Uterus (tissue), 4 donors: ENCODE results near the gene NLGN1. TPM values are rescaled to one million over a fixed set of nuclear protein-coding genes. Genes with fewer than 3 reads are reported as not detected.

Source experiments
- DNase-seq, 2 donors: peaks; one replicate each; pipeline ENCODE4 v3.0.0-alpha.2; 2019 to 2020
- H3K27ac ChIP-seq, 2 donors: fragments of 200-600 bp; sonication (generic); 1 replicate in 1 of 2; 2 replicates in 1 of 2; pipeline ENCODE4 v1.5.1; 2016 to 2018
- H3K27me3 ChIP-seq, 2 donors: fragments of 200-600 bp; sonication (generic); one replicate each; pipeline ENCODE4 v1.5.1; 2018 to 2019; ENCODE audit warnings: control low read depth in 1 of 2
- H3K36me3 ChIP-seq, 2 donors: fragments of 200-600 bp; sonication (generic); one replicate each; pipeline ENCODE4 v1.5.1; 2019; ENCODE audit warnings: control low read depth in 1 of 2
- H3K4me1 ChIP-seq, 2 donors: fragments of 200-600 bp; sonication (generic); one replicate each; pipeline ENCODE4 v1.5.1; 2018 to 2019; ENCODE audit warnings: control low read depth in 1 of 2
- H3K4me3 ChIP-seq, 2 donors: fragments of 200-600 bp; sonication (generic); 1 replicate in 1 of 2; 2 replicates in 1 of 2; pipeline ENCODE4 v1.5.1; 2018 to 2019; ENCODE audit warnings: mild to moderate bottlenecking in 1 of 2
- H3K9me3 ChIP-seq, 2 donors: fragments of 200-600 bp; sonication (generic); one replicate each; pipeline ENCODE4 v1.5.1; 2019; ENCODE audit warnings: control low read depth in 1 of 2
- POLR2A ChIP-seq, 2 donors: fragments of 450-650 bp; IDR thresholded peaks; one replicate each; pipeline ENCODE4 v1.6.1; 2016; ENCODE audit warnings: antibody characterized with exemption in 2 of 2, mild to moderate bottlenecking in 1 of 2, moderate library complexity in 1 of 2
- intact Hi-C: fragments of 100-400 bp; cut with DNase I; formaldehyde crosslinking; loops from one replicate; pipeline ENCODE4 v1.15.1; 2023; ENCODE audit warnings: low total_unique reads
- total RNA-seq, 4 donors: library from RNA; depleted of rRNA in 3 of 4; stranded (reverse); fragments of >200 nt in 3 of 4; gene quantifications; one replicate each; pipeline versions ENCODE4 v1.1.0 to v1.2.4, GENCODE V29; 2014 to 2023
- TF ChIP-seq, protein P1 (sequence below), 4 experiments: fragments of 200-600 bp in 2 of 4; fragments of 450-650 bp in 2 of 4; sonication (generic) in 2 of 4; IDR thresholded peaks; one replicate each; pipeline ENCODE4 v1.5.1; 2016 to 2019; ENCODE audit warnings: antibody characterized with exemption in 4 of 4, mild to moderate bottlenecking in 2 of 4, moderate library complexity in 1 of 4
- donor health status: DM: yes; HTN: yes; CAD: no.

The NLGN1 gene
- total RNA-seq, 4 donors from 2014 or later, result 3.6 to 44.8 (median 9.8) TPM

DNA sequence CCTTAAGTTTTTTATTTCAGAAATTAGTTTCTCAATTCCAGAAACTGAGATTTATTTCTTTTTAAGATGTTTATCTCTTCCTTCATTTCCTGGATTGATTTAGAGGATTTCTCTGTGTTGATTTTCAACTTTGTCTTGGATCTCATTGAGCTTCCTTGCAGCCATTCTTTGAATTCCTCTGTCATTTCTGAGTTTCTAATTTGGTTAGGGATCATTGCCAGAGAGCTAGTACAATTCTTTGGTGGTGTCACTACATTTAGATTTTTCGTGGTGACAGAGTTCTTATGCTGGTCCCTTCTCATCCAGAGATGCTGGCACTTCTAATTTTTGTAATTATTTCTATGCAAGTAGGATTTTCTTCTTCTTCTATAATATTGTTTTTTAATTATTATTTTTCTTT, 770.5 kb downstream of the NLGN1 start:
- TF ChIP-seq, protein P1, sequence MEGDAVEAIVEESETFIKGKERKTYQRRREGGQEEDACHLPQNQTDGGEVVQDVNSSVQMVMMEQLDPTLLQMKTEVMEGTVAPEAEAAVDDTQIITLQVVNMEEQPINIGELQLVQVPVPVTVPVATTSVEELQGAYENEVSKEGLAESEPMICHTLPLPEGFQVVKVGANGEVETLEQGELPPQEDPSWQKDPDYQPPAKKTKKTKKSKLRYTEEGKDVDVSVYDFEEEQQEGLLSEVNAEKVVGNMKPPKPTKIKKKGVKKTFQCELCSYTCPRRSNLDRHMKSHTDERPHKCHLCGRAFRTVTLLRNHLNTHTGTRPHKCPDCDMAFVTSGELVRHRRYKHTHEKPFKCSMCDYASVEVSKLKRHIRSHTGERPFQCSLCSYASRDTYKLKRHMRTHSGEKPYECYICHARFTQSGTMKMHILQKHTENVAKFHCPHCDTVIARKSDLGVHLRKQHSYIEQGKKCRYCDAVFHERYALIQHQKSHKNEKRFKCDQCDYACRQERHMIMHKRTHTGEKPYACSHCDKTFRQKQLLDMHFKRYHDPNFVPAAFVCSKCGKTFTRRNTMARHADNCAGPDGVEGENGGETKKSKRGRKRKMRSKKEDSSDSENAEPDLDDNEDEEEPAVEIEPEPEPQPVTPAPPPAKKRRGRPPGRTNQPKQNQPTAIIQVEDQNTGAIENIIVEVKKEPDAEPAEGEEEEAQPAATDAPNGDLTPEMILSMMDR (IDR thresholded peaks at IDR 0.05), result no peak
- no peak for TF ChIP-seq POLR2A (IDR thresholded peaks at IDR 0.05)

DNA sequence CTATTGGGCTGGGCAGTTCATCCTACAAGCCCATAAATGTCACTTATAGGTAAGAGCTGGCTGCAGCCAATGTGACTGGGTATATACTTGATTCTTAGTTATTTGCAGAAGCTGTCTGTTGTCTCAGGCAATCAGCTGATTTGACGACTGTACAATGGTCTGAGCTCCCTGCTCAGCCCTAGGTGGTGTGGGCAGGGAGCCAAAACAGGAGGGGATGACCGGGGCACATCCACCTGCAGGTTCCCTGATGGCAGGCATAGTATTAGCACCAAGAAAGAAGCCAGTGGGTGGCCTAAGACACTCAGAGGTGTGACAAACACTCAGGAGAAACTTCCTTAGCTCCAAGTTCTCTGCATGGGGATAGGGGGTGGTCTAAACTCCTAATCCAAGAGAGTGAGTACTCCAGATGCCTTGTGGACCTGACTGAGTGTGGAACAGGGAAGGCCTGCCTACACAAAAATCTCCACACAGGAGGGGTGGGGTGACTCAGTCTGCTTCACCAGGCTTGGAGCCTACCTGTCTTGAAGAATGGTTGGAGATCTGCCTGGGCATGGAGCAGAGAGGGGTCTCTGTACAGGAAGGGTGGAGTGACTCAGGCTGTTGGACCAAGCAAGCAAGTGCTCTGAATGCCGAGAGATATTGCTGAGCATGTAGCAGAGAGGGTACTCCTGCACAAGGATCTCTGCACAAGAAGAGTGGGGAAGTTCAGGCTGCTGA, 771.2 kb downstream of the NLGN1 start:
- DNase-seq, result no peak
- no peaks in the 10 kb centered on the region for H3K27me3 ChIP-seq
- no peaks in the 10 kb centered on the region for H3K9me3 ChIP-seq
- no peaks in the 10 kb centered on the region for H3K4me1 ChIP-seq
- no peak overlapping the region for H3K4me3 ChIP-seq
- H3K36me3 ChIP-seq, result no peaks in the 10 kb centered on the region
- no peak overlapping the region for H3K27ac ChIP-seq
- intact Hi-C loops, result no loop called here
- TF ChIP-seq POLR2A (IDR thresholded peaks at IDR 0.05), result no peak
- TF ChIP-seq, protein P1 (IDR thresholded peaks at IDR 0.05), result no peak

More for the DNA sequence above, 770.5 kb downstream of the NLGN1 start:
- Histone ChIP-seq H3K4me1 (no peaks in the 10 kb centered on the region), H3K4me3 (no peak overlapping the region), H3K27me3 (no peaks in the 10 kb centered on the region), H3K27ac (no peak overlapping the region), H3K9me3 (no peaks in the 10 kb centered on the region), H3K36me3 (no peaks in the 10 kb centered on the region)
- intact Hi-C loops, result no loop called here
- DNase-seq, result no peak

- Histone ChIP-seq H3K4me1 (no peaks in the 10 kb centered on the region), H3K36me3 (no peaks in the 10 kb centered on the region), H3K27me3 (no peaks in the 10 kb centered on the region), H3K27ac (no peak overlapping the region), H3K4me3 (no peak overlapping the region), H3K9me3 (no peaks in the 10 kb centered on the region)
- TF ChIP-seq, protein P1 (IDR thresholded peaks at IDR 0.05), result no peak
- TF ChIP-seq POLR2A (IDR thresholded peaks at IDR 0.05), result no peak
- intact Hi-C loops, result no loop called here
- DNase-seq, result no peak
Observed at GRCh38 chr3:174169736-174170135, 772.2 kb downstream of the NLGN1 start.

DNA sequence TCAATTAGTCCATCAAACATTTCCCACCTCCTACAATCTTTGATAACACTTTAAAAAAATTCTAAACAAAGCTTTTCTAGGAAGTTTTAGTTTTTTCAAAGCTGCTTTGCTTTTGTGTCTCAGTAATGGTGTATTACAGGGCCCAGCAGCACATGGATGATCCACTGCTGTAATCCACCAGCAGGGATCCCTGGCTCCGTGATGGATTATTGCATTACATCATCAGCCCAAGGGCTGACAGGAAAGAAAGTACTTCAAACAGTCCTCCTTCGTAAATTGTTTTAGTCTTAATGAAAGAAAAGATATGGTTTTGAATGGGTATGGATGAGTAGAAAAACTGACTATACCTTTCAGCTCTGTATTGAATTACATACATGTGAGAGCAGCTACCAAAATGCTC, 772.7 kb downstream of the NLGN1 start:
- no peaks in the 10 kb centered on the region for H3K36me3 ChIP-seq

GRCh38 chr3:174186377-174186989, 788.9 kb downstream of the NLGN1 start:
- no peak overlapping the region for H3K4me3 ChIP-seq
- H3K27ac ChIP-seq, result no peak overlapping the region
- no peaks in the 10 kb centered on the region for H3K9me3 ChIP-seq
- no peaks in the 10 kb centered on the region for H3K4me1 ChIP-seq
- intact Hi-C loops, result no loop called here
- no peaks in the 10 kb centered on the region for H3K27me3 ChIP-seq
- no peaks in the 10 kb centered on the region for H3K36me3 ChIP-seq
- DNase-seq, result no peak
- TF ChIP-seq POLR2A (IDR thresholded peaks at IDR 0.05), result no peak
- TF ChIP-seq, protein P1 (IDR thresholded peaks at IDR 0.05), result no peak

More for the DNA sequence above, 772.7 kb downstream of the NLGN1 start:
- no peak for DNase-seq
- Histone ChIP-seq H3K27ac (no peak overlapping the region), H3K4me3 (no peak overlapping the region), H3K27me3 (no peaks in the 10 kb centered on the region), H3K4me1 (no peaks in the 10 kb centered on the region), H3K9me3 (no peaks in the 10 kb centered on the region)
- TF ChIP-seq, protein P1 (IDR thresholded peaks at IDR 0.05), result no peak
- TF ChIP-seq POLR2A (IDR thresholded peaks at IDR 0.05), result no peak
- intact Hi-C loops, result no loop called here
